ENCODE results near the gene PPP6R2.
"Not testable (repeated sequence)": the region's sequence is repeated elsewhere in the genome, so short reads cannot be mapped to it uniquely, and the experiment has no call there.

The PPP6R2 gene

DNA sequence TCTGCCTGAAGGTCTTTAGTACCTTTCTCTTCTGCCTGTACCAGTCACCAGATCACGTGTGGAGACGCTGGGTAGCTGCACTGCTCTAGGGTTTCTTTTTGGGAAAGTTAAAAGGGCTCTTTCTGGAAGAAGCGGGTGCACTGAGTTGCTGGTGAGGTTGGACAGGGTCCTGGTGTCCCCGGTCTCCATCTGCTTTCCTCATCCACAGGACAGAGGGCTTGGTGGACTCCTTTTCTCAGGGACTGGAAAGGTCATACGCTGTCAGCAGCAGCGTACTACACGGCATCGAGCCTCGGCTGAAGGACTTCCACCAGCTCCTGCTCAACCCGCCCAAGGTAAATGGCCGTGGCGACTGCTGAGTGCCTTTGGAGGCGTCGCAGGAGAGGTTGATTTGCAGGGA is 78.9 kb downstream of the PPP6R2 start:
- TF ChIP-seq, protein P1, sequence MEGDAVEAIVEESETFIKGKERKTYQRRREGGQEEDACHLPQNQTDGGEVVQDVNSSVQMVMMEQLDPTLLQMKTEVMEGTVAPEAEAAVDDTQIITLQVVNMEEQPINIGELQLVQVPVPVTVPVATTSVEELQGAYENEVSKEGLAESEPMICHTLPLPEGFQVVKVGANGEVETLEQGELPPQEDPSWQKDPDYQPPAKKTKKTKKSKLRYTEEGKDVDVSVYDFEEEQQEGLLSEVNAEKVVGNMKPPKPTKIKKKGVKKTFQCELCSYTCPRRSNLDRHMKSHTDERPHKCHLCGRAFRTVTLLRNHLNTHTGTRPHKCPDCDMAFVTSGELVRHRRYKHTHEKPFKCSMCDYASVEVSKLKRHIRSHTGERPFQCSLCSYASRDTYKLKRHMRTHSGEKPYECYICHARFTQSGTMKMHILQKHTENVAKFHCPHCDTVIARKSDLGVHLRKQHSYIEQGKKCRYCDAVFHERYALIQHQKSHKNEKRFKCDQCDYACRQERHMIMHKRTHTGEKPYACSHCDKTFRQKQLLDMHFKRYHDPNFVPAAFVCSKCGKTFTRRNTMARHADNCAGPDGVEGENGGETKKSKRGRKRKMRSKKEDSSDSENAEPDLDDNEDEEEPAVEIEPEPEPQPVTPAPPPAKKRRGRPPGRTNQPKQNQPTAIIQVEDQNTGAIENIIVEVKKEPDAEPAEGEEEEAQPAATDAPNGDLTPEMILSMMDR (IDR thresholded peaks at IDR 0.05; ENCODE audit: low read depth, low read length), result no peak
- in situ Hi-C loops (cut with HindIII; ENCODE audit: low sequenced_read_pairs), result no loop called here
- DNase-seq (ENCODE audit: low read depth, low spot score), result no peak
- no peak overlapping the region for H3K4me3 ChIP-seq (ENCODE audit: low read depth, low read length)

DNA sequence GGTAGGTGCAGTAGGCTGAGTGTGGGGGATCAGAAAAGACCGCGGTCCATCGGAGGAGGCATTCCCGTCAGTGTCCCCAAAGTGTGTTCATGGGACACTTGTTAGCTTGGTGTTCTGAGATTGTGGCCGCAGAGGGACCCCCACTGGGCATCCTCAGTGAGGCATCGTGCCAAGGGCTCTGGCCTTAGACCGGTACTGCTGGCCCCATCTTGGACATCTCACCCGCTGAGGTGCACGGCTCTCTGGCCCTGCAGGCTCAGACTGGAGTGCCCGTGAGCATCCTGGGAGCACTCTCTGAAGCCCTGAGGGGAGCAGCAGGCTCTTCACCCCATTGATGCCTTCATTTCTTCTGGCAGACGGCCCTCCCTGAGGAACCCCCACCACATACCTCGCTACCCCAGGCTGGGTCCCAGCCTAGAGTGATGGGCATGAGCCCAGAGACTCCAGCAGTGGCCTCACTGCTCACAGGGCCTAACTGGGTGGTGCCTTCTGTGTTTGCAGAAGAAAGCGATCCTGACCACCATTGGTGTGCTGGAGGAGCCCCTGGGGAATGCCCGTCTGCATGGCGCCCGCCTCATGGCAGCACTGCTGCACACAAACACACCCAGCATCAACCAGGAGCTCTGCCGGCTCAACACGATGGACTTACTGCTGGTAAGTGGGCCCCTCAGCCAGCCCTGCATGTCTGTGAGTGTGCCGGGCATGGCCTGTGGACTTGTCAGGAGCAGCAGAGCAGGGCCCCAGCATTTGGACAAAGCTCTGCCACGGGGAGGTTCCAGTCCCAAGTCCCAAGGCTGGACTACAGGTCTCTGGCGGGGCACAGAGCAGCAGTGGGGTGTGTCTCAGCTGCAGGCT is 80.1 kb downstream of the PPP6R2 start:
- DNase-seq (ENCODE audit: low read depth, low spot score), result no peak
- in situ Hi-C loops (cut with HindIII; ENCODE audit: low sequenced_read_pairs), result no loop called here
- no peak overlapping the region for H3K4me3 ChIP-seq (ENCODE audit: low read depth, low read length)
- TF ChIP-seq, protein P1 (IDR thresholded peaks at IDR 0.05; ENCODE audit: low read depth, low read length), result no peak

DNA sequence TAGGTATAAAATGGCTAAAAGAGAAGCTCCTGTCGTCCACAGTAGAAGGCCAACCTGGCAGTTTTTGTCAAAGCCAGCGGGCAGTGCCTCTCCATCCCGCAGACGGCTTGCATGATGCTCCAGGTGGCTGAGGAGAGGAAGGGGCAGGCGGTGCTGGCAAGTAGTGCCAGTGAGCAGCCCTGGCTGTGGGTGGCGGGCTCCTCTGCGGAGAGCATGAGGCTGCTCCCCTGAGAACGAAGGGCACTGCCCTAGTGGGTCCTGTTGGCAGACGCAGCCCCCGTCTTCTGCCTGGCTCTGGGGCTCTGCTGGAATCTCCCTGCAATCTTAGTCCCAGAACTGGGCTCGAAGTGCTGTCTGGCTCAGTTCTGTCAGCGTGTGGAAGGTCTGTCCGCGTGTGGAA is 80.8 kb downstream of the PPP6R2 start:
- TF ChIP-seq, protein P1 (IDR thresholded peaks at IDR 0.05; ENCODE audit: low read depth, low read length), result no peak
- H3K4me3 ChIP-seq (ENCODE audit: low read depth, low read length), result no peak overlapping the region
- in situ Hi-C loops (cut with HindIII; ENCODE audit: low sequenced_read_pairs), result no loop called here
- no peak for DNase-seq (ENCODE audit: low read depth, low spot score)

DNA sequence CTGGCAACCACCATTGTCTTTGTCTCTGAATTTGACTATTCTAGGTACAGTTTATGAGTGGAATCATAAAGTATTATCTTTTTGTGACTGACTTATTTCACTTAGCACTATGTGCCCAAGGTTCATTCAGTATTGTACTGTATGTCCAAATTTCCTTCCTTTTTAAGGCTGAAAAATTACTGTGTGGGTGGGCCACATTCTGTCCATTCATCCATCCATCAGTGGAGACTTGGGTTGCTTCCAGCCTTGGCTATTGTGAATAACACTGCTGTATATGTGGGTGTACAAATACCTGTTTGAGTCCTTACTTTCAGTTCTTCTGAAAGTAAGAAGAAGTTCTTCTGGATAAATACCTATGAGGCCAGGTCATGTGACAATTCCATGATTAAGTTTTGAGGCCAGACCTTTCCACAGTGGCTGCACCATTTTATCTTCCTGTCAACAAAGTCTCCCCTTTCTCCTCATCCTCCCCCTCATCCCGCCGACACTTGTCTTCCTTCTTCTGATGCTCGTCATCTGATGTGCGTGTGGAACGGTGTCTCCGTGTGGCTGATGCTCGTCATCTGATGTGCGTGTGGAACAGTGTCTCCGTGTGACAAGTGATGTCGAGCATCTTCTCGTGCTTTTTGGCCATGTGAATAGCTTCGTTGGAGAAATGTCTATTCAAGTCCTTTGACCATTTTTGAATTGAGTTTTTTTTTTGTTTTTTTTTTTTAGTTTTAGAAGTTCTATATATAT is 82.2 kb downstream of the PPP6R2 start:
- TF ChIP-seq, protein P1 (IDR thresholded peaks at IDR 0.05; ENCODE audit: low read depth, low read length), result no peak
- in situ Hi-C loops (cut with HindIII; ENCODE audit: low sequenced_read_pairs), result no loop called here
- H3K4me3 ChIP-seq (ENCODE audit: low read depth, low read length), result no peak overlapping the region
- DNase-seq (ENCODE audit: low read depth, low spot score), result no peak

DNA sequence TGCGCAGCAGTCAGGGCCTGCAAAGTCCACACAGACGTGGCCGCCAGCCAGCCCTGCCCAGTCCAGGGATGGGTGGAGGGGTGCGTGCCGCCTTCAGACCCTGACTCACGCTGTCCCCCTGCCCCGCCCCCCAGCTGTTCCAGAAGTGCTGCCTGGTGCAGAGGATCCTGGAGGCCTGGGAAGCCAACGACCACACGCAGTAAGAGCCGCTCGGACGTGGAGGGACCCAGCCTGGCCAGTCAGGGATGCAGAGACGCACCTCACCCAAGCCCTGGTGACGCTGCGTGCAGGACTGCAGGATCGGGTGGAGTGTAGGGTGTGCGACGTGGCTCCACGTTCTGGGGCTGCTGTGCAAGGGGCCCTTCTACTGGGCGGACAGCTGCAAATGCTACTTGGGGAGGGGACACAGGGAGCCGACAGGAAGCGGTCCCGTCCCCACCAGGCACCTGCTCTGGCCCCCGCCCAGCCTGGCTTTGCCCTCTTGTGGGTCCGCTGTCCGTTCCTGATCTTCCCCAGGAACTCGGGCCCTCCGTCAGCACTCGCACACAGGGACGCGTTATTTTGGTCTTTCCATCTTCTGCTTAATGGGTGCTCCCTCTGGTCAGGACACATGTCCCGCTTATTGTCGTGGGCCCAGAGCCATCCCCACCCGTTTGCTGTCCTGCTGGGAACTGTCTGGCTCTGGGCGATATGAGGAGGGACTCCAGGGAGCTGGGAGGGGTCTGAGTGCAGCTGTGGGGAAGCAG is 89.2 kb downstream of the PPP6R2 start:
- TF ChIP-seq, protein P1 (IDR thresholded peaks at IDR 0.05; ENCODE audit: low read depth, low read length), result no peak
- DNase-seq (ENCODE audit: low read depth, low spot score), result no peak
- H3K4me3 ChIP-seq (ENCODE audit: low read depth, low read length), result no peak overlapping the region
- in situ Hi-C loops (cut with HindIII; ENCODE audit: low sequenced_read_pairs), result no loop called here

DNA sequence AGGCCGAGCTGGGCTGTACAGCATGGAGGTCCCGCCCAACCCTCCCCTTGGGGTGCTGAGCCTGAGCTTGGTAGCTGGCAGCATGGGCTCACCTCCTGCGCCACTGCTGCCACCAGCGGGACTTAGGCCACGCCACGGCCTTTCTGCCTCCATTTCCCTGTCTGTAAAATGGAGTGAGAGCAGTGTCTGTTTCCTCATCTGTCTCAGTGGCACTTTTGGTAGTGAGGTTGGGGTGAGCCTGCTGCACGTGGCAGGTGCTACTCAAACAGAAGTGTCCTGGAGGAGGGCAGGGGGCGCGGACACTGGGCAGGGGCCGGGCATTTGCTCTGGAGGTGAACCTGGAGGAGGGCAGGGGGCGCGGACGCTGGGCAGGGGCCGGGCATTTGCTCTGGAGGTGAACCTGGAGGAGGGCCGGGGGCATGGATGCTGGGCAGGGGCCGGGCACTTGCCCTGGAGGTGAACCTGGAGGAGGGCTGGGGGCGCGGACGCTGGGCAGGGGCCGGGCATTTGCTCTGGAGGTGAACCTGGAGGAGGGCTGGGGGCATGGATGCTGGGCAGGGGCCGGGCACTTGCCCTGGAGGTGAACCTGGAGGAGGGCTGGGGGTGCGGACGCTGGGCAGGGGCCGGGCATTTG is 89.9 kb downstream of the PPP6R2 start:
- H3K4me3 ChIP-seq (ENCODE audit: low read depth, low read length); in situ Hi-C loops (cut with HindIII; ENCODE audit: low sequenced_read_pairs); DNase-seq (ENCODE audit: low read depth, low spot score): not testable (repeated sequence)
